Activated CD8-positive, alpha-beta memory T cell treated with anti-CD3 and anti-CD28 coated beads for 48 hours (primary cell): Measurements from ENCODE around the gene CLSTN2.

Experiments used
- DNase-seq, 3 experiments: peaks; one replicate each; pipeline ENCODE4 v3.0.0-alpha.2; 2020; ENCODE audit warnings: low read depth in 2 of 3, low spot score in 2 of 3

Gene CLSTN2

DNA sequence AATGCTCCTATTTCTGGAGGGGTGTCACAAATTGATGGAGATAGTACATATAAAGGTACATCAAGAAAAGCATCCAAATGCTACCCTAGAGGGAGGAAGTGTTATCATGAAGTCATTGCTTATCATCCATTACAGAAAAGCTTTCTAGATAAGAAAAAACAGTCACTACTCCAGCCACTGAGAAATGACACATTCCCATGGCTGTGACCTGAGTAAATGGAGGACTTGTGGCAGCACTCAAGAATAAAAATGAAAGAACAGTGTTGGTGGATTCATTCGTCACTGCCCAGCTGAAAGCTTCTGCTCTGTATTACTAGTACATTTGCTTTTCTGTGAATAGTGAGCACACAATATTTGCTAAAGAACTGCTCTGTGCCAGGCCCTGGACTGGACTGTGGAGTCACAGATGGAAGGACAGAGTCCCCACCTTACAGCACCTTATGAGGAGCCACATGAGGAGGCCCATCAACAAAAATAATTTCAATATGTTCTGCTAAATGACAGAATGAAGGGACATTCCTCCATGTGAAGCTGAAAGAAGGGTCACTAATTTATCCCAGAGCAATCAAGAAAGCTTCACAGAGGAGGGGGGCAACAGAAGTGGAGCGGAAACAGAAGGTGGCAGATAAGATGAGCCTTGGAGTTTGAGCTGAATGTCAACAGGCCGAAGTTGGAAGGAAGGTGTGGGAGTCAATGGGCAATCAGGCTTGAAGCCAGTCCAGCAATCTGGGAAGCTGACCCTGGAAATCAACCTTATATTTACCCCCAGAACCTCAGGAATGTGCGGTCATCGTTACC, 399.3 kb downstream of the CLSTN2 start:
- DNase-seq: no peak

DNA sequence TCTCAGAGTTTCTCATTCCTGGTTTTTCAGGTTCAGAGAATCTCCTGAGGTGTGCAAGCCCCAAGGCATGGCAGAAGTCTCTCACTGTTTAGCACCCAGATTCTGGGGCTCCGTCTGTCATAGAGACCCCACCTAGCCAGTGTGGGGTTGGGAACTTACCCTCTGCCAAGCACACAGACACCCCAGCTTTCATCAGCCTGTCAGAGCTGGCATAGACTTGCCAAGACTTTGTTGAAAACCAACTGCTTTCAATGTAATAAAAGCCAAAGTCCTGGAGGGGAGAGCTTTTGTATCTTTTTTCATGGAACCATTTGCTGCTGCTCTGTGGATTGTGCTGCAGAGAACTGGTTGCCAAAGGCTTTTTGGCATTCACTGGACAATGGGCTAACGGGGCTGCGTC, 401.5 kb downstream of the CLSTN2 start:
- no peak for DNase-seq

DNA sequence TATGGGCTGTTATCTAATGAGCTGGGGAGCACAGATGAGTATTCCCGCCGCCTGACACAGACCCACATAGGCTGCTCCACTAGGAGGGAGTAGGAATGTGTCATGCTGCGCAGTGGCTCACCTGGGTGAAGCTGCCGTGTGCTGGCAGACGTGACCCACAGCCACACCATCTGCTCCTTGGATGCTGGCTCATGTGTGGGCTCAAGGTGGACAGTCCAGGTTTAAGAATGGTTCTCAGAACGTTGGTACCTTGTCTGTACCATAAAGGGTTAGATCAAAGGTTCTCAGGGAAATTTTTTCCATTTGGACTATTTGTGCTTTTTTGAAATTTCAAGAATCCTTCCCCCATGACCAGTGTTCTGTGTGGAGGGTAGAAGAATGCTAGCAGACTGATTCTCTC, 403.9 kb downstream of the CLSTN2 start:
- no peak for DNase-seq

DNA sequence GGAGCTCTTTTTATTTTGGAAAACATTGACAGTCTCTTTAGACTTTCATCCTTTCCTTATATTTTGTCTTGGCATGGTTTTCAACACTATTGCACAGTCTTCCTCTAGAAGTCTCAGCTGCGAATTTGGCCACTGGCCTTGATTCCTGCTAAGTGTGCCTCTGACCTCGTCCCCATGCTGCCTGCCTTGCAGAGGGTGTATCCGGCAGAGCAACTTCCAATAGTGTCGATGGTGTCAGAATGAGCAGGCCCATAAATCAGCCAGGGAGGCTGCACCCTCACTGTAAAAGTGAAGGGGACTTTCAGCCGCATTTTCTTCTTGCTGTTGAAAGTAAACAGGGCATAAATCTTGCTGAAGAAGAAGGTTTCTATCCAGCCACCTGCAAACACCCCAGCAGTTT, 406.2 kb downstream of the CLSTN2 start:
- DNase-seq: no peak

DNA sequence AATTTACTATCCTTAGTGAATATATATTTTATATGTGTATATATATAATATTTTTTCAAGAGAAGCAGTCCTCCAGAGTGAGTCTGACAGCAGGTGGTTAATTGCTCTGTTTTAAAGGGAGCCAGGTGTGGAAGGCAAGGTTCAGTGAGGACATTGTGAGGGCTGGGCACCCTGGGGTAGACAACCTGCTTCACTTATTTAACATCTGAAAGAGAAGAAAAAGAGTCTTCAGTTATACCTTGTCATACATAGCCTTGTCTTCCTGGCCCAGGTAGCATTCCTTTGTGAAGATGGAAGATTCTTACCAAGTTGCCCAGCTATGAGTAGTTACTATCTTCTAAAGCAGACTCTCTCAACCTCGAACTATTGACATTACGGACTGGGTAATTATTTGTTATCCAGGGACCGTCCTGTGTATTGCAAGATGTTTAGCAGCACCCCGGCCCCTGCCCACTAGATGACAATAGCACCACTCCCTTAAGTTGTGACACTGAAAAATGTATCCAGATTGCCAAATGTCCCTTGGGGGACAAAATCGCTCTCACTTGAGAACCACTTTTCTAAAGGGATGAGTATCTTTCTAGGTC, 406.9 kb downstream of the CLSTN2 start:
- no peak for DNase-seq

DNA sequence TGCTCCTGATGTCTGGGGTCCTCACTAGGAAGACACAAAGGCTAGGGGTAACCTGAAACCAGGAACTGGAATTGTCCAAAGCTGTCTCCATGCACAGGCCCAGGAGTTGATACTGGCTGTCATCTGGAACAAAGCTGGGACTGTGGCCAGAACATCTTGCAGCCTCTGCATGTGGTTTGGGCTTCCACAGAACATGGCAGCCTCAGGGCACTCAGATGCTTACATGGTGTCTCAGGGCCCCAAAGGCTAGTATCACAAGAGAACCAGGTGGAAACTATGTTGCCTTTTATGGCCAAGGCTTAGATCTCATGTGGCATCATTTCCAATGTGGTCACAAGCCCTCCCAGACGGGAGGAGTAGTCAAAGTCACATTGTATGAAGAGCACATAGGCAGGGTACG, 407.7 kb downstream of the CLSTN2 start:
- DNase-seq: no peak

DNA sequence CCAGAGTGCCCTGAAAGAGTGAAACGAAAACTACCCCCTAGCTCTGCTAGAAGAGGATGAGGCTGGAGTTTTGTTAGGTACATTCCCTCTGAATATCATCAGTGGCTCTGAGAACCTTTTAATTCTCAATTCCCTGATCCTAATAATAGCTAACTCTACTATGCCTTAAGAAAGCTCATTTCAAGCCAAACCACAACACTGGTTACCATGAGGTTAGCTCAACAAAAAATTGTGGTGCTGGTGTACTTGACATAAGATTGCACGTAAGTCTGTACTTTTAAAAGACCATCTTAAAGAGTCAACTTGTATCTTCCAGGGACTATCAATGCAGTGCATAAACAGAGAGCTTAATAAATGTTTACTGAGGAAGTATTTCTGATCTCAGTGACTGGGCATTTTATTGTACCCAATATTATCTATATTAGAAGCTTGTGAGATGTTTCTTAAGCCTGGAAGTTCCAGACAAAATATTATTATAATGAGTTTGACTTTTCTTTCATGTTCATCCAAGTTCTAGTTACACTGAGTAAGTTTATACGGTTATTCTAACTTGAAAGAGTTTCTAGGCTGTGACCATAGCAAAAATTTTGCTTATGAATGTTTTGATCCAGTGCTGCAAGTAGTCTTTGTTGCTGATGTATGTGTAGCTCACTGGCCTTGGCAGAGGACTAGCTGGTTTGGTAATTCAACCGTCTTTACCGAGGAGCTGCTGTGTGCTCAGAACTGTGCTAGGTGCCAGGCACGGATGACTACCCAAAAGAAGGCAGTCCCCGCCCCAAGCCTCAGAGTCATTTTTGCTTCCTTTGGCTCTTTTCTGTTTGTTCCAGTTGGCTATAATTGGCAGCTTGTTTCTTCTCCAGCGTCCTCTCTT, 408.5 kb downstream of the CLSTN2 start:
- DNase-seq: no peak

DNA sequence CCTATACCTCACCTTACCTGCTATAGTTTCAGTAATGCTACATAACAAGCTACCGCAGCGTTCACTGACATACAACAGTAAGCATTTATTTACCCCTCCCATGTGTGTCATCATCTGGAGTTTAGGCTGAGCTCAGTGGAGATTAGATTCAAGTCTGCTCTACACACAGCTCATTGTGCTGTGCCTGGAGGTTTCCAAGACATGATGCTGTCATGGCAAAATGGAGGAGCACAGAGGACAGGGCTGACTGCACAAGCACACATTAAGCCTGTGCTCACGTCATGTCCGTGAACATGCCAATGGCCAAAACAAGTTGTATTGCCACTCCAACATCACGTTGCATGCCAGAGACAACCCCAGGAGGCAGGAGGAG, 409.1 kb downstream of the CLSTN2 start:
- no peak for DNase-seq

DNA sequence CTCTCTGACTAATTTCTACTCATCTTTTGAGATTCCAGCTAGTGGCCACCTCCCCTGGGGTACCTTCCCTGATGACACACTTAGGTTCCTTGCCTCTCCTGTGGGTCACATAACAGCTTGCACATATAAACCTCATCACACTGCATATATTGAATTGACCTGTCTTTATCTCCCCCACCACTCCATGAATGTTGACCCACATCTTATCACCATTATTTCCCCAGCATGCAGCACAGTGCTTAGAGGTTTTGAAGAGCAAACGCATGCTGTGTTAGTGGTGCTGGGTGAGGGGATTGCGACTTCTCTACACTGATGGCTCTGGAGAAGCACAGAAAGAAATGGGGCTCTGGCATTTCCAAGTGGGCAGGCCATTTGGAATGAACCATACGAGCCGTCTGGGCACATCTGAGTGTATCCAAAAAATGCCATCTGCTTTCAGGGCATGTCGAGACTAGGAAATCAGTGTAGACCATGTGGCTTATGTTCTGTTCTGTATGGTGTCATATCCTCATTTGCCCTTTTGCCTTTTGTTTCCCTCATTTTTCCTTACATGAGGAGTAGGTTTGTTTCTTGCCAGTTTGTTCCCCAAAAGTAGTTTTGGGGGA, 409.7 kb downstream of the CLSTN2 start:
- no peak for DNase-seq

DNA sequence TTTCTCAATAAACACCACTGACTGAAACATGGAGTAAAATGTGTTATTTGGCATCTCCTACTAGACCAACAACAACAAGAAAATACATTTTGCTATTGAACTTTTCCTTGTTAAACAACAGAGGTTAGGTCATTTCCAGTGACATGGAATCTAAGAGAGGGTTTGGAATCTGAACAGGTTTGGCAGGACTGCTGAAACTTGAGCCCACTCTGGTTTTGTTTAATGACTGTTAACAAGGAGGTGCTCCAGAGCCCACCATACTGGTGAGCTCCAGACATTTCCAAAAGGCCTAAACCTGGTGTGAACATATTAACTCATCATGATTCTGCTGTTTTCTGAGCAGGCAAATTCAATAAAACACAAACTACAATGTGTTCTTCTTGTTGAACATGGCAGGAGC, 412.2 kb downstream of the CLSTN2 start:
- no peak for DNase-seq

DNA sequence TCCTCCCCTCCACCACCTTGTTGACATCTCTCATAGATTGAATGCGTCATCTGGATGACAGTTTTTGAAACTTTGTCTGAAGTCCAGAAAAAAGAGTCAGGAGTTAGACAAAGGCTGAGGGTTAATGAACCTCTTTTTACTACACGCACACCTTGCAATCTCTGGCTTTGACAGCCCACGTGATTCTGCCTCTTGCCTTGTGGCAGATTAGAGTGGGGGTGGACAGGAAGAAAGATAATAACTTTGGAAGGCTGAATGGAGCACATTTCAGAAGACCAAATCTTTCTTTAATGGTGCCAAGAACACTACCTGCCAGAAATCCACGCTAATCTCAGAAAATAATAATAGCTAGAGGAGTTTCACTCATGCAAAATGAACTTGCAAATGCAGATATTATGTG, 415.0 kb downstream of the CLSTN2 start:
- no peak for DNase-seq

DNA sequence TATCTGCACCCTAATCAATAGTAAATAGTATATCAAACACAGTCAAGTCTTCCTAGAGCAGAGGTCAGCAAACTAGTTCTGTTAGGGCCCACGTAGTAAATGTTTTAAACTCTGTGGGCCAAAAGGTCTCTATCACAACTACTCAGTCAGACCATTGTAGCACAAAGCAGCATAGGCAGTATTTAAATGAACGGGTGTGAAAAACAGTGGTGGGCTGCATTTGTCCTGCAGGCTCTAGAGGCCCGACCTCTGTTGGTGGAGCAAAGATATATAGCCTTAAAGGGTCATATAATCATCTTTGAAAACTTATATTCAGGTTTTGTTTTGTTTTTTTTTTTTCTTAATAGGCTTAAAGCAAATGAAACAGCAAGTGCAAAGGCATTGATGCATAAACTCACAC, 416.5 kb downstream of the CLSTN2 start:
- DNase-seq: no peak

DNA sequence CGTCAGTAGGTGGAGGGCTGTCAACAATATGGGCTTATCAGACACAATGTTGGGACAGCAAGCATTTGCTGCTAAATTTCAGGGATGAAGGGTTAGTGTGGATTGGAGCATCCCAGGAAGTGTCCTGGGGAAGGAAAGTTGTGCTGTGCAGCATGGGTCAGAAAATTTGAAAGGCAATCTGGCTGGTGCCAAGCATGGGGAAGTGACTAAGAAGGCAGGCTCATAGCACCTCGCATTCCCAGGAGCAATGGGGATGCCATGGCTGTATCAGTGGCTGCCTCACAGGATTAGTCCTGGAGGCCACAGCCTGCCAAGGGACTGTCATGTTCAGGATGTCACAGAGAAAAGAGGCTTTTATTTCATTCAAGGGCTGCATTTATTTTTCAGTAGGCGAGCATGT, 420.5 kb downstream of the CLSTN2 start:
- DNase-seq: no peak

DNA sequence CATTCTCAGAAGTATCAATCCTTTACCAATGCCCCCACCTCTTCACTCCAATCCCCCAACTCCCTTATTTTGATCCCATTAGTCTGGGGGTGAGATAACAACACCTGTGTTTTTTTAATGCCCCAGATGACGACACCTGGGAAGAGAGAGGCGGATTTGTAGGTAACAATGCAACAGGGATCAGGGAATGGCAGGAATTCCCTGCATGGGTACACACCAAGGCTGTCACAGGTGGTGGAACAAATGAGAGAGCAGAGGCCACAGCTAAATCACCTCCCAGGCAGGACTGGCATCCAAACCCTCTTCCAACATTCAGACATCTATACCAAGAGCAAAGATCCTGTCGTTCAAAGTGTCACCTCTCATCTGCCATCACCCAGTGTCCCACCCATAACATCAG, 423.7 kb downstream of the CLSTN2 start:
- no peak for DNase-seq

DNA sequence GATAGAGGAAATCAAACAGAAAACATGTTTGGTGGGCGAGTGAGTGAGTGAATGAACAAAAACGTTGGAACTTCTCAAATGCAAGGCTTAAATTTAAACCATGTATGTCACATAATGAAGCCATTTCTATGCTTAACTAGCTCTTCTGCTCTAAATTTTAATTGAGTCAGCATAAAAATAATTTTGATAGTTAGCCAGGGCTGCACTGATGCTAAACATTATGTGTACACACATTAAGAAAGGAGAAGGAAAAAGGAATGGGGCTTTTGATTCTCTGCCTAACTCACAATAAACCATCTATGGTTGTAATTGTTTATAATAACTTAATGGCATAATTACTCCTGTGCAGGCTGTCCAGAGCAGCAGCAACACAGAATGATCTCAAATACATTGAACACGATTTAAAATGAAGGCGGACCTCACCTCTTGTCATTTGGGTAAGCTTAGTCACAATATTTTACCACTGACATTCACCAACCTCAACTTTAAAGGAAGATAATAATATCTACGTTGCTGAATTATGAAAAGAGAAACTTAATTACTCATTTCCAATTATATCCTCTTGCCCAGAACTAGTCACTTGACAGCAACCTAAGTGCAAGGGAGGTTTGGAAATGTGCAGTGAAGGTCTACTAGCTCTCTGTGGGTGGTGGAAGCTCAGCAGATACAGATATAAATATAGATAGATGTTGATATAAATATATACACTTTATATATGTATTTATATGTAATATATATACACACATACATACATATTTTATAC, 424.4 kb downstream of the CLSTN2 start:
- no peak for DNase-seq

DNA sequence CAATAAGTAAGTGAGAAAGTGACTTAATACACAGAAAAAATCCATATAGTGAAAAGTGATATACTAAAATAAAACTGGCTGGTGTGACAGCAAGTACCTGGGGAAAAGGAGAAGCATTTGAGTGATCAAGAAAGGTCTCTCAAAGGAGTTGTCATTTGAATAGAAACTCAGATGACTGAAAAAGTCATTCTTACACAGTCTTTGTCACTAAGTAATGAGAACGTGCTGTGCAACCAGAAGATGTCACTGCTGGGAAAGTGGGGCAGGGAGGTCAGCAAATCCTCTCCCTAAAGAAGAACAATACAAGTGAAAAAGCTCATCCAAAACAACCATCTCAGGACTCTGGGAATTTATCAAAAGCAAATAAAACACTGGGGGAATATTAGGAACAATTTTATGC, 425.3 kb downstream of the CLSTN2 start:
- DNase-seq: no peak

DNA sequence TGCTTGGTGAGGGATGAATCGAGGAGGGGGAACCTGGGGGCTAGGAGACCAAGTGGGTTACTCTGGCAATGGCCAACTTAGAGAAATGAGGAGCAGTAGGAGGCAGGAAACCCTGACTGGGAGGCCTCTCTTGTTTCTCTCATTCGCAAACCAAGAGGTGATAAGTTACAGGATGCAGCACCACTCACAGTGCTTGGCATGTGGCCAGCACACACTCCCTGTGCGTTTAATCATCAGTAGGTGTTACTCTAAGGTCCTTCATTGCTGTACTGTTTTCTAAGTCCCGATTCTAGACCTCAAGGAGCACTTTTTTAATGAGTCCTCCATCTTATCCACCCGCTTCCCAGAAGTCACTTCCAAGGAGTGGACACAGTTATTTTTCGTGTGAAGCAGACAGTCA, 428.8 kb downstream of the CLSTN2 start:
- no peak for DNase-seq

DNA sequence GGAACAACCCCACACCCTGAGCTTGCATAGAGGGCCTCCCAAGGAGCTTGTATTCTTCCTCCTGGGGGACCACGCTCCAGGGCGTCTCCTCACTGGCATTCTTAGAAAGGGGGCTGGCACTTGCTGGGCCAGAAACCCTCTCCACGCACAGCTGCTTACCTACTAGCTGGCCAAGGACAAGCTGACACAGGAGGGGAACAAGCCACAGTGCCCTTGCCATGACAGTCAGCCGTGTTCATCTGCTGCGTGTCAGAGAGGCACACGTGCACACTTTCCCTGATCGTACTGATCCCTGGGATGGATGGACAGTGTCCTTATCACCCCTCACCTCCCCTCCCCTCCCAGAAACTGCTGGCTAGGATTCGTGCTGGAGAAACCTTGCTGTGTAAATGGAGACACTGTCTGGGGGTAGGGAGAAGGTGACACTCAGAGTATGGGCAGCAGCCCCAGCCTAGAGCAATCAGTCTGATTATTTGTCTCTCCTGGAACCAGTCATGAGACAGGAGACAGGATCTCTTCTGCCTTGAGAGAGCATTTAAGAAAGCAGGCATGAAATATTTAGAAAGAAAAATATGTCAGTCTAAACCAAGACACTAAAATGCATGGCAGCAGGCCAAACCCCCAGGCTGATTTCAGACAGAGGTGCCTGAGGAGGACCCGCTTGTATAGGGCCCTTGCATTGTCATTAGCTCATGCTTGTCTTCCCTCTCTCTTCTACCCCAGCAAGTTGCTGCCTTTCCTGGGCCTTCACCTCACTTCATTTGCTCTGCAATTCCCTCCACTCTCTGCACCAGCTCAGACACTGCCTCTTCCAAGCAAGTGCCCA, 431.1 kb downstream of the CLSTN2 start:
- DNase-seq: no peak

DNA sequence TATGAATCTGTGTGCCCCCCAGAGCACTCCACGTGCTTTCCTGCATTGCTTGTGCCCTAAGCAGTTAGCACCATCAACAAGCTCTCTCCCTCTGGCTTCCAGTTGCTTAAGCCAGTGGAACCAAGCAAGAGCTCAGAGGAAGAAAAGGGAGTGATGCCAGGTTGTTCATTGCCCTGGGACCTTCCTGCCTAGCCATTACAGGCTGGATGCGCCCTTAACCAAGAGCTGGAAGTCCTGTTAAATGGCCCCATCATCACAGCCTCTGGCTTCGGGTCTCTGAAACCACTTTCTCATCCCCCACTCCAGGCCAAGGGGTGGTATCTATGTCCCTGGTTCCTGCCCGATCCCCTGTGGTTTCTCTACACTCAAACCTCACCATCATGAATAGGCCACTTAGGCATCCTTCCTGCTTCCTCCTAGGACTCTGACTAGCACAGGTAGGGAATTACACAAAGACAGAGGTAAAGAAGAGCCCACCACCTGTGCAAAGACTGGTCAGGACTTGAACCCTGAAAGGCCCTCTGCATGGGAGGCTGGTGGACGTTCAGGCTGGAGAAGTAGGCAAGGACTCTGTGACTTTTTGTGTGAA, 433.3 kb downstream of the CLSTN2 start:
- DNase-seq: no peak

DNA sequence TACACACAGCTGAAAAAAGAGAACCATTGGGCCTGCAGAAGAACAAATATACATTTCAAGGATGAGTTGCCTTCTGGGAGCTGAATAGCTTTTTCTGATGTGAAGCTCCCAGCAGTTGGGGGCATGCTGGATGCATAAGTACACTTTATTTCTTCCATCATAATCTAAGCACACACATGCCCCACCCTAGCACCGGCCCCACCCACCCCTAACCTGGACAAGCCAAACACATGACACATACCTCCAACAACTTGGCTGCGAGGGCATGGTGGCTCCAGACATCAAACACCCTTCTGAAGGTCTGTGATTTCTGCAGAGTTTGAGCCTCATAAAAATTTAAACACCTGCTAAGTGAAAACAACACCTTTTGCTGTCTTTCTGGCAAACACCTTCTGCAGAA, 435.7 kb downstream of the CLSTN2 start:
- DNase-seq: no peak
